Fibroblast of mammary gland (primary cell): Measurements from ENCODE around the gene MAGI2.
A peak's percentile ranks its signal among the peaks of the same experiment; 100 is the strongest.

Source experiments
- DNase-seq: peaks from one replicate; pipeline ENCODE4 v3.0.0-alpha.2; 2010; ENCODE audit warnings: low read depth
- H3K4me3 ChIP-seq: 2 replicates; pipeline ENCODE4 v1.5.1; 2011; ENCODE audit warnings: low read depth, mild to moderate bottlenecking, low read length, moderate library complexity; ENCODE audit not compliant: control insufficient read depth
- TF ChIP-seq, protein P1 (sequence below): conservative IDR thresholded peaks from 2 replicates; pipeline ENCODE4 v1.5.1; 2011; ENCODE audit warnings: low read depth, low read length, inconsistent platforms; ENCODE audit not compliant: control insufficient read depth, insufficient read depth

The MAGI2 gene

GRCh38 chr7:78437118-78437517 lies 1016.3 kb downstream of the MAGI2 start:
- peak; percentile 62 for DNase-seq
- TF ChIP-seq, protein P1, sequence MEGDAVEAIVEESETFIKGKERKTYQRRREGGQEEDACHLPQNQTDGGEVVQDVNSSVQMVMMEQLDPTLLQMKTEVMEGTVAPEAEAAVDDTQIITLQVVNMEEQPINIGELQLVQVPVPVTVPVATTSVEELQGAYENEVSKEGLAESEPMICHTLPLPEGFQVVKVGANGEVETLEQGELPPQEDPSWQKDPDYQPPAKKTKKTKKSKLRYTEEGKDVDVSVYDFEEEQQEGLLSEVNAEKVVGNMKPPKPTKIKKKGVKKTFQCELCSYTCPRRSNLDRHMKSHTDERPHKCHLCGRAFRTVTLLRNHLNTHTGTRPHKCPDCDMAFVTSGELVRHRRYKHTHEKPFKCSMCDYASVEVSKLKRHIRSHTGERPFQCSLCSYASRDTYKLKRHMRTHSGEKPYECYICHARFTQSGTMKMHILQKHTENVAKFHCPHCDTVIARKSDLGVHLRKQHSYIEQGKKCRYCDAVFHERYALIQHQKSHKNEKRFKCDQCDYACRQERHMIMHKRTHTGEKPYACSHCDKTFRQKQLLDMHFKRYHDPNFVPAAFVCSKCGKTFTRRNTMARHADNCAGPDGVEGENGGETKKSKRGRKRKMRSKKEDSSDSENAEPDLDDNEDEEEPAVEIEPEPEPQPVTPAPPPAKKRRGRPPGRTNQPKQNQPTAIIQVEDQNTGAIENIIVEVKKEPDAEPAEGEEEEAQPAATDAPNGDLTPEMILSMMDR: no peak

DNA sequence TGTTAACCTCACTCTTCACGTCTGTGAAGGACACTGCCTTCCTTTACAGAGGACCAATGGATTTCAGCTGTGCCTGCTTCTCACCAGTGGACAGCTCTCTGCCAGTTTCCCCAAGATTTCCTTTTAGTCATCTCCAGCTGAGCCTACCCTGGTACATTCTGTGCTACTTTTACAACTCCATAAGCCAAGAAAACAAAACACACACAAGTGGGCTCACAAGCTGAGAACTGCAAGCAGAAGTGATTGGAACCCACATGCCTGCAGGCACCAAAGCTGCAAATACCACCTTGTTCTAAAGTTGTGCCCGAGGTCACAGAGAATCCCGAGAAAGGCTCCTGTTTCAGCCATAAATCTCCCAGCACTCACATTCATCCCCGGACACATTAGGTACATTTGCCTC lies 1018.1 kb downstream of the MAGI2 start:
- peak; percentile 35 for DNase-seq
- no peak overlapping the region for H3K4me3 ChIP-seq
- TF ChIP-seq, protein P1: no peak

More at GRCh38 chr7:78437118-78437517, 1016.3 kb downstream of the MAGI2 start:
- H3K4me3 ChIP-seq: no peak overlapping the region

DNA sequence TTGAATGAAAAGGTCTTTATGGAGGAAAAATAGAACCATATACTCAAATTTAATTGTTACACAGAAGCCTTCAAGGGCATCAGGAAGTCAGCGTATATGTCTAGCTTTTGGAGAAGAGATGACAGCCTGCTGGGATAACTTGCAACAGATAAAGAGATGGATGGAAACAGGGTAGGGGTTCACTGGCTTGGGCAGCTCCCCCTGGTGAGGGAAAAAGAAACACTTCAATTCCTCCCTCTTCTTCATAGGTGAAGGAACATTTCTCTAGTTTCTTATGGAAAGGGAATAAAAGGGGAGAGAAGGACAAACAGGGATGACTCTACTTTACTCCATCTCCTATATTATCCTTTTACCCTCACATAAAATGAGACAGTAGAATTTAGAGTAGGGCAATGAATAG lies 1019.2 kb downstream of the MAGI2 start:
- TF ChIP-seq, protein P1: no peak
- no peak overlapping the region for H3K4me3 ChIP-seq
- DNase-seq: no peak

DNA sequence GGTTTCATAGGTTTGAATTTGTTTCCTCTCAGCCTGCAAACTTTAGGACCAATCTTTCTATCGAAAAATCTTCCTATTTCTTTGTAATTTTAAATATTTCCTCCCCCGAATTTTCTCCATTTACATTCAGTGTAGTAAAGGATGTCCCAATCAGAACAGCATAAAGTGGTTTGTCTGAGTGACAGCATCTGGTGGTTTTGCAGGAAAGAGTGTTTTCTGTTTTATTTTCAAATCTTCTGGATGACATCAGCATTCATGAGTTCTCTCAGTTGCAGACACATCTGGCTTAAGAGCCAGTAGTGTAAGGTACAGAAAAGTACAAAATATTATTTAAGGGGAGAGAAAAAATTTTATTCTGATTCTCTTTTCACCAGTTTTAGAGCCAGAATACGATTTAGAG lies 1020.0 kb downstream of the MAGI2 start:
- no peak overlapping the region for H3K4me3 ChIP-seq
- no peak for DNase-seq
- TF ChIP-seq, protein P1: no peak

DNA sequence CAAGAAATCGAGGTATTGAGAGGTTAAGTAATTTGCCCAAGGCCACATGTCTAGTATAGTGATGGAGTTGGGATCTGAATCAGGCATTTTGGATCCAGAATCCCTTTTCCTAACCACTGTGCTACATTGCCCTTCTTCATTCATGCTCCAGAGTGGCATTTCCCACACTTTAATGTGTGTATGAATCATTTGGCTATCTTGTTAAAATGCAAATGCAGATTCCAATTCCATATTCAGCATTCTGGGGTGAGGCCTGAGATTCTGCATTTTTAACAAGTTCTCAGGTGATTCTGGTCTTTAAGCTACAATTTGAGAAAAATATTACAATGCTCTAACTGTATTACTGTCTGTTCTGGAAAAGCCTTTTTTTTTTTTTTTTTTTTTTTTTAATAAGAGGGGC lies 1023.6 kb downstream of the MAGI2 start:
- DNase-seq: no peak
- TF ChIP-seq, protein P1: no peak

DNA sequence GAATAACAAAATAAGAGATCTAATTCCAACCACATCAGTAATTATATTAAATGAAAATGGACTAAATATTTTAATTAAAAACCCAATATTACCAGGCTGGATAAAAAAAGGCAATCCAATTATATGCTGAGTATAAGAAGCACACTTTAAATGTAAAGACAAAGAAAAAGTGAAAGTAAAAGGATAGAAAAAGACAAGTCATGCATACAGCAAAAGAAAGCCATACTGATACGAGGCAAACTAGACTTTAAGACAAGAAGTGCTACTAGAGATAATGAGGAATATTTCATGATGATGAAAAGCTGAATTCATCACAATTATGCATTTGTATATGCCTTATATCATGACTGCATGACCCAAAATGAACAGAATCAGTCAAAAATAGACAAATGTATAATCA lies 1026.3 kb downstream of the MAGI2 start:
- H3K4me3 ChIP-seq: no peak overlapping the region
- TF ChIP-seq, protein P1: no peak
- no peak for DNase-seq

More for the DNA sequence above, 1023.6 kb downstream of the MAGI2 start:
- H3K4me3 ChIP-seq: no peak overlapping the region

DNA sequence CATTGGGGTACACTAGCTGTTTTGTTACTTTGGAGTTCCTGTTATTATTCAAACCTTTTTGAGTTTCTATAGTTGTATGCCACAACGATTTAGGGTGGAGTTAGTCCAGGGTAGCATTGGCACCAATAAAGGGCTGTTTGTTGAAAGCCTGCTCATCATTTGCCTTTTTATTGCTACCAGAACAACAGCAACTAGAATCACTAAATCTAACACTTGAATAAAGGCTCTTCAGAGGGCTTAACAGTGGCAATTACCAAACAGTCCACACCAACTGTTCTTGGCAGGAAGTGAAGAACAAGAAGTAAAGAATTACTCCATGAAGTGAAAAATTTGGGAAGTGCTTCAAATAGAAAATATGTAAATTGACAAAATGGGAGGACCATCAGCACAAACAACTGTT lies 1033.5 kb downstream of the MAGI2 start:
- TF ChIP-seq, protein P1: no peak
- H3K4me3 ChIP-seq: no peak overlapping the region
- no peak for DNase-seq
